Measurements from ENCODE around the gene ZMIZ1. TPM values are rescaled to one million over a fixed set of nuclear protein-coding genes. Genes with fewer than 3 reads are reported as not detected.

Gene ZMIZ1
- total RNA-seq, 1 experiment from 2014 or later, result 28.4 TPM

- H3K9me3 ChIP-seq (ENCODE audit: control insufficient read depth in 1 of 2, insufficient read depth in 1 of 2, low read depth in 1 of 2, low read length in 2 of 2), result no peaks in the 10 kb centered on the region
These were observed 42.0 kb upstream of the ZMIZ1 start for GRCh38 chr10:79026806-79027146.

More at GRCh38 chr10:79026806-79027146, 42.0 kb upstream of the ZMIZ1 start:
- no peak for ATAC-seq
- H3K4me1 ChIP-seq (ENCODE audit: control insufficient read depth in 1 of 2, insufficient read depth in 2 of 2, low read length in 2 of 2), result peaks cover 0 to 13% of the 10 kb centered on the region in 2 experiments; a peak in 2 of 4 replicates
- no TSS peak for BruUV-seq (replicated peaks)
- intact Hi-C loops (cut with micrococcal nuclease), result no loop called here
- no peaks in the 10 kb centered on the region for H3K27me3 ChIP-seq (ENCODE audit: insufficient read depth, low read length)
- no peak overlapping the region for H3K9ac ChIP-seq (ENCODE audit: low read length)
- RAD21 ChIA-PET (ENCODE audit: low non-redundant PET in 1 of 2, low total read pairs in 2 of 2, uncharacterized antibody in 2 of 2, unreplicated experiment in 2 of 2), result no interaction called here
- H3K36me3 ChIP-seq (ENCODE audit: control insufficient read depth in 1 of 2, insufficient read depth in 2 of 2, low read length in 2 of 2), result no peaks in the 10 kb centered on the region
- POLR2A ChIA-PET, result no interaction called here
- CTCF ChIA-PET, result no interaction called here
- no peak overlapping the region for H3K4me3 ChIP-seq (replicated peaks in 1 of 2; ENCODE audit: low read depth in 1 of 2, low read length in 2 of 2)
- TF ChIP-seq FOSL1 (IDR thresholded peaks at IDR 0.05; ENCODE audit: low read depth) (no peak), SP1 (IDR thresholded peaks at IDR 0.05; ENCODE audit: low read depth) (no peak), CBX3 (IDR thresholded peaks at IDR 0.05; ENCODE audit: low read depth) (no peak), ATF3 (IDR thresholded peaks at IDR 0.05) (no peak), EGR1 (IDR thresholded peaks at IDR 0.05; ENCODE audit: low read depth) (no peak), ZFX (IDR thresholded peaks at IDR 0.05) (no peak), POLR2AphosphoS5 (IDR thresholded peaks at IDR 0.05; ENCODE audit: low read depth, low read length) (no peak), YY1 (IDR thresholded peaks at IDR 0.05; ENCODE audit: extremely low read depth, insufficient replicate concordance, low read depth, low read length) (no peak), SRF (IDR thresholded peaks at IDR 0.05; ENCODE audit: low read depth) (no peak), REST (IDR thresholded peaks at IDR 0.05; ENCODE audit: low read depth) (no peak), ZNF274 (IDR thresholded peaks at IDR 0.05; ENCODE audit: low read depth, low read length) (no peak), SIN3A (IDR thresholded peaks at IDR 0.05; ENCODE audit: low read depth) (no peak), POLR2A (IDR thresholded peaks at IDR 0.05; ENCODE audit: borderline replicate concordance, extremely low read depth, insufficient read depth, insufficient read length) (no peak), EZH2 (IDR thresholded peaks at IDR 0.05) (no peak), ELF1 (IDR thresholded peaks at IDR 0.05; ENCODE audit: borderline replicate concordance, low read depth) (no peak), TCF7L2 (IDR thresholded peaks at IDR 0.05; ENCODE audit: borderline replicate concordance, extremely low read depth, insufficient read depth, insufficient read length) (no peak), MAX (IDR thresholded peaks at IDR 0.05) (no peak)
- TF ChIP-seq, protein P1, sequence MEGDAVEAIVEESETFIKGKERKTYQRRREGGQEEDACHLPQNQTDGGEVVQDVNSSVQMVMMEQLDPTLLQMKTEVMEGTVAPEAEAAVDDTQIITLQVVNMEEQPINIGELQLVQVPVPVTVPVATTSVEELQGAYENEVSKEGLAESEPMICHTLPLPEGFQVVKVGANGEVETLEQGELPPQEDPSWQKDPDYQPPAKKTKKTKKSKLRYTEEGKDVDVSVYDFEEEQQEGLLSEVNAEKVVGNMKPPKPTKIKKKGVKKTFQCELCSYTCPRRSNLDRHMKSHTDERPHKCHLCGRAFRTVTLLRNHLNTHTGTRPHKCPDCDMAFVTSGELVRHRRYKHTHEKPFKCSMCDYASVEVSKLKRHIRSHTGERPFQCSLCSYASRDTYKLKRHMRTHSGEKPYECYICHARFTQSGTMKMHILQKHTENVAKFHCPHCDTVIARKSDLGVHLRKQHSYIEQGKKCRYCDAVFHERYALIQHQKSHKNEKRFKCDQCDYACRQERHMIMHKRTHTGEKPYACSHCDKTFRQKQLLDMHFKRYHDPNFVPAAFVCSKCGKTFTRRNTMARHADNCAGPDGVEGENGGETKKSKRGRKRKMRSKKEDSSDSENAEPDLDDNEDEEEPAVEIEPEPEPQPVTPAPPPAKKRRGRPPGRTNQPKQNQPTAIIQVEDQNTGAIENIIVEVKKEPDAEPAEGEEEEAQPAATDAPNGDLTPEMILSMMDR (IDR thresholded peaks at IDR 0.05 in 2 of 3, conservative IDR thresholded peaks at IDR 0.05 in 1 of 3; ENCODE audit: borderline replicate concordance in 1 of 3, insufficient read depth in 1 of 3, low read depth in 2 of 3, low read length in 2 of 3), result no peak
- no peak overlapping the region for H3K27ac ChIP-seq (ENCODE audit: low read depth, low read length)
- no peak for DNase-seq (ENCODE audit: low read depth, low spot score)
- no peak overlapping the region for H2AFZ ChIP-seq (ENCODE audit: low read depth, low read length, poor library complexity, severe bottlenecking)
- H3K79me2 ChIP-seq (ENCODE audit: insufficient read depth, low read length), result no peaks in the 10 kb centered on the region
- H3K9me2 ChIP-seq (ENCODE audit: insufficient read depth), result no peaks in the 10 kb centered on the region
- H4K20me1 ChIP-seq (ENCODE audit: insufficient read depth), result no peaks in the 10 kb centered on the region
- H3K4me2 ChIP-seq (ENCODE audit: low read length), result no peak overlapping the region
